NK-92 (cell line): ENCODE results near the gene CD200.
"Not testable (repeated sequence)": the region's sequence is repeated elsewhere in the genome, so short reads cannot be mapped to it uniquely, and the experiment has no call there.

Experiments used
- DNase-seq: peaks from one replicate; lab custom pipeline; 2025; ENCODE audit not compliant: unreplicated experiment; lab: John Stamatoyannopoulos, UW

The CD200 gene

GRCh38 chr3:112384769-112385168 is 51.8 kb downstream of the CD200 start:
- no peak for DNase-seq

DNA sequence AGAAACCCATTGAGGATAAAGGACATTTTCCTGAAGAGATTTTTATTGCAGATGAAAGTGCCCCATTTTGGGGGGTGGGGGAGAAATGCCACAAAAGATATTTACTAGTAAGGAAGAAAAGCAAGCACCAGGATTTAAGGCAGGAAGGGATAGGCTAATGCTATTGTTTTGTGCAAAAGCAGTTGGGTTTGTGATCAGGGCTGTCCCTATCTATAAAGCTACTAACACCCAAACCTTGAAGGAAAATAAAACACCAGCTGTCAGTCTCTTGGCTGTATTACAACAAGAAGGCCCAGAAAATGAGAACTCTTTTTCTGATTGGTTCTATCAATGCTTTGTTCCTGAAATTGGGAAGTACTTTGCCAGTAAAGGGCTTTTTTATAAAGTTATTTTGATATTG is 56.0 kb downstream of the CD200 start:
- no peak for DNase-seq

DNA sequence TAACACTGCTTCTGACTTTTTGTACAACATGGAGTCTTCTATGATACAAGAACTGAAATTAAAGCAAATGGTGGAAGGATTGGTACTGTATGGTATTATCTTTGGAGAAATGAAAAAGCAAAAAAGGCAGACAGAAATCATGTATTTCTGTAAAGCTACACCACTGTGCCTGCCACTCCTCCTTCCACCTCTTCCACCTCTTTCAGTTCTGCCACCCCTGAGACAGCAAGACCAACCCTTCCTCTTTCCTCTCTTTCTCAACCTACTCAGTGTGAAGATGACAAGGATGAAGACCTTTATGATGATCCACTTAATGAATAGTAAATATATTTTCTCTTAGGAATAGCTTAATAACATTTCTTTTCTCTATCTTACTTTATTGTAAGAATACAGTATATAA is 57.0 kb downstream of the CD200 start:
- no peak for DNase-seq

- DNase-seq, result no peak
Observed at GRCh38 chr3:112390783-112391641, 58.1 kb downstream of the CD200 start.

DNA sequence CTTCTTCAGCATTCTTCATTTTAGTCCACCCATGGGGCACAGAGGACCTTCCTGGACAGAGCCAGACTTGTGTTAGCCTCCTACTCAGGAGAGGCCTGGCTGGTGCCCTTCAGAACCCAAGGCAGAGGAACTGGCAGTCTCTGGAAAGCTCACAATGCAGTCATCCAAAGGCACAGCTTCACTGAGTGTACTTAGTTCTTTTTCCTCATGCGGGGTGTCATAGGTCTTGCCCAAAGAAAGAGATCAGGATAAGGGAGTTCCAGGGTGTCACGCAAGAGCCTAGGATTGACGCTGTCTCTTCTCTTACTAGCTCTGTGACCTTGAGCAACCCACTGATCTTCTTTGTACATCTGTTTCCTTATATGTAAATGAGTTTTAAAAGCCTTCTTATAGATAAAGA is 58.7 kb downstream of the CD200 start:
- DNase-seq, result no peak

- no peak for DNase-seq
Observed at GRCh38 chr3:112392393-112393359, 59.7 kb downstream of the CD200 start.

DNA sequence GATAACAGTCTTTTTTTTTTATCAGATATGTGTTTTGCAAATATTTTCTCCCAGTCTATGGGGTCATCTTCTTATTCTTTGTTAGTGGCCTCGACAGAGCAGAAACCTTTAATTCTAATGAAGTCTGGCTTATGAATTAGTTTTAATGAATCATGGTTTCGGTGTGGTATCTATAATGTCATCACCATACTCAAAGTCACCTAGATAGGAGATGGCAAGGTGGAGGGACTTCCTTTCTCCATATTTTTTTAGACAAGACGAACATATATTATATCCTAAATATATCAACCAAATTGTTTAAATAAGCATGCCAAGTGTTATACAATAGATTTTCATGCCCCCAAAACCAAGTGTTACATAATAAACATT is 60.4 kb downstream of the CD200 start:
- DNase-seq, result no peak

DNA sequence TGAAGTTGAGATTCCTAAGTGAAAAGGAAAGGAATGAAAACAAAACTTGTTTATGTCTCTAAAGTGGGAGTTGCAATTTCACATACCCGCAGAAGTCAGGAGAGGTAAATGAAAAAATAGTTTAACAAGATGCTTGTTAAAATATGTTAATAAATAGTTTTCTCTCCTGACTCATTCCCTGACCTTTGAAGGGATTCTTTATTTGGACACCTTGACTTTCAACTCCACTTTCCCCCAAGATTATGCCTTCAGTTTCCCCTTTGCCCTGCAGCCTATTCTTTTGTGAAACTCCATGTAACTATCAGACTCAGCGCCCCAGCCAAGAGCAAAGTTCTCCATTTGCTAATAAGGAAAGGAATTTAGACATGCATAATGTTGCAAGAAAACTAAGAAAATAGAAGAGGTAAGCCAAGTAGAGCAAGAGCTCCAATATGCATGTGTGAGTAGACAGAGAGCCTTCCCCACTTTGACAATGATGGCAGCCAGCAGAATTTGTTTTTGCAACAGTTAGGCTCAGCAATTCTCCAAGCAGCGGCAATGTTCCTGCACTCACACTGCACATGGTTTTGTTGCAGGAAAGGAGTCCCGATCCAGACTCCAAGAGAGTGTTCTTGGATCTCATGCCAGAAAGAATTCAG is 61.2 kb downstream of the CD200 start:
- no peak for DNase-seq

DNA sequence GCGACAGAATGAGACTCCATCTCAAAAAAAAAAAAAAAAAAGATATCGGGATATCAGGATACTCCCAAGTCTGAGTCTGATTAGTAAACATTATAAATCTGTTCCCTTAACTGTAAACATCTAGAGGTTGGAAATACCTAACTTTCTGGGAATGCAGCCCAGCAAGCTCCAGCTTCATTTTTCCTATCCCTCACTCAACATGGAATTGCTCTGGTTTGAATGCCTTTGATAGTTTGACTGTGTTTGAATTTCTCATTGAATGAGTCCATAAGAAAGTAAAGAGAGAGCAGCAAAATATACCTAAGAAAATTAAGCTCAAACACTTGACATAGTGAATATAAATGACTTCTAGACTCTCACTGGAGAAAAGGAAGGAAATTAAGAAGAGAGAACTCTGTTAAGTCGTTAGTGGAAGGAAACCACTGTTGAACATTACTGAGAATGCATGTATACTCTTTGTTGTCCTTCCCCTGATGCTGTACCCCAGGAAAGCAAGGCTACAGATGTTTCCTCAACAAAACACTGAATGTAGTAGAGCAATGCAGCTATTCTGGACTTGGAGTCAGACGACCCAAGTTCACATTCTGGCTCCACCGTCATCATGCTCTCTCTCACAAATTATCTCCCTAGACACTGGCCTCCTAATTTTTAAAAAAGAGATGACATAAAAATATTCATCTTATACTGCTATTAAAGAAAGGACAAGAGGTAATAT is 62.4 kb downstream of the CD200 start:
- DNase-seq, result no peak

DNA sequence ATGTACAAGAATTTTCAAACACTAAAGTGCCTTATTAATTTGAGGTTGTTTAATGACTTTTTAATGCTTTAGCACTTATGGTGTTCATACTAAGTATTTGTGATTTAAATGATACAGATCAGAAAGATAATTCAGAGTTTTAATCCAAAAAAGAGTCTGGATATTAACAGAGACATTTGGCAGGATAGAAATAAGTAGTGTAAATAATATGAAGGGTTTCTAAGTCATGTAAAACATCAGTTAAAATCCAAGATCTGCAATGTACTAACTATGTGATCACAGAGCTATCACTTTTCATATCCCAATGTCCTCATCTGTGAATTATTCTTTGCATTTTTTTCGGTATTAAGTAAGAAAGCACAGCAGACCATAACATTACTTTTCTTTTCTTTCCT is 62.9 kb downstream of the CD200 start:
- no peak for DNase-seq

- no peak for DNase-seq
Observed at GRCh38 chr3:112397556-112397955, 64.6 kb downstream of the CD200 start.

- DNase-seq, result no peak
Observed at GRCh38 chr3:112399064-112399463, 66.1 kb downstream of the CD200 start.

DNA sequence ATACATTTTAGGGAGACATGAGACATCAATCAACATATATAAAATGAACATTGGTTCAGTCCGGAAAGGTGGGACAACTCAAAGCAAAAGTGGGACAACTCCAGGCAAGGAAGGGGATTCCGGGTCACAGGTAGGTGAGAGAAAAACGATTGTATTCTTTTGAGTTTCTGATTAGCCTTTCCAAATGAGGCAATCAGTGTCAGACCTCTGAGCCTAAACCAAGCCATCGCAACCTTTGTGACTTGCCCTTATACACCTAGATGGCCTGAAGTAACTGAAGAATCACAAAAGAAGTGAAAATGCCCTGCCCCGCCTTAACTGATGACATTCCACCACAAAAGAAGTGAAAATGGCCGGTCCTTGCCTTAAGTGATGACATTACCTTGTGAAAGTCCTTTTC is 66.6 kb downstream of the CD200 start:
- not testable (repeated sequence) for DNase-seq

- DNase-seq, result not testable (repeated sequence)
Observed at GRCh38 chr3:112400317-112400716, 67.4 kb downstream of the CD200 start.

GRCh38 chr3:112401617-112402016 is 68.7 kb downstream of the CD200 start:
- no peak for DNase-seq

- DNase-seq, result no peak
Observed at GRCh38 chr3:112403103-112403502, 70.1 kb downstream of the CD200 start.

DNA sequence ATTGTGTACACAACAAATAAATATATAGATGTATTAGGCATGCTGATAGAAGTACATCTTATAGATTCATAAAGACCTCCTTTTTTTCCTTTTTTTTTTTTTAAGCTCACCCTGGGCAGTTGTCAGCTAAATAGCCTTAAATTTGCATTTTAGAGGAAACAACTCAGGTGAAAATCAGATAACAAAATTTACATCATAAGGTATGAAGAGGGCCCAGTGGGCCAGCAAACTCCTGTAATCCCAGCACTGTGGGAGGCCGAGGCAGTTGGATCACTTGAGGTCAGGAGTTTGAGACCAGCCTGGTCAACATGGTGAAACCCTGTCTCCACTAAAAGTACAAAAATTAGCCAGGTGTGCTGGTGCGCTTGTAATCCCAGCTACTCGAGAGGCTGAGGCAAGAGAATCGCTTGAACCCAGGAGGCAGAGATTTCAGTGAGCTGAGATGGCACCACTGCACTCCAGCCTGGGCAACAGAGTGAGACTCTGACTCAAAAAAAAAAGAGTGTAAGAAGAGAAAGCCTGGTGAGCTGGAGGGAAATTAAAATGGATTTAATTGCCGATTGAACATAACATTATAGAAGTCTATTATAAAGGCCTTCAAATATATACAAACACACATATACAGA is 72.1 kb downstream of the CD200 start:
- not testable (repeated sequence) for DNase-seq

- no peak for DNase-seq
Observed at GRCh38 chr3:112405845-112406244, 72.9 kb downstream of the CD200 start.

- DNase-seq, result no peak
Observed at GRCh38 chr3:112407214-112407887, 74.4 kb downstream of the CD200 start.
